Subcutaneous adipose tissue (tissue), 4 donors: ENCODE data around the gene PRRG3. TPM values are rescaled to one million over a fixed set of nuclear protein-coding genes. Genes with fewer than 3 reads are reported as not detected.

Experiments
- CTCF ChIP-seq: fragments of 450-650 bp; IDR thresholded peaks from one replicate; pipeline ENCODE4 v1.5.1; 2016; ENCODE audit warnings: low read depth, mild to moderate bottlenecking, control low read depth, antibody characterized with exemption, moderate library complexity
- total RNA-seq, 4 donors: library from RNA; depleted of rRNA; stranded (reverse); fragments of >200 nt; gene quantifications; one replicate each; pipeline ENCODE4 v1.1.0, GENCODE V29; 2016

The PRRG3 gene
- total RNA-seq, 4 donors from 2014 or later, result 0.49 to 1.5 (median 1.0) TPM

GRCh38 chrX:151710457-151710856 lies 15.2 kb downstream of the PRRG3 start:
- no peak for TF ChIP-seq CTCF

- no peak for TF ChIP-seq CTCF
Measured at GRCh38 chrX:151711154-151711553, 15.9 kb downstream of the PRRG3 start.

- TF ChIP-seq CTCF, result no peak
Measured at GRCh38 chrX:151711787-151712186, 16.5 kb downstream of the PRRG3 start.

GRCh38 chrX:151712253-151712652 lies 17.0 kb downstream of the PRRG3 start:
- TF ChIP-seq CTCF, result no peak

GRCh38 chrX:151713849-151714248 lies 18.6 kb downstream of the PRRG3 start:
- no peak for TF ChIP-seq CTCF

- no peak for TF ChIP-seq CTCF
Measured at GRCh38 chrX:151714362-151714761, 19.1 kb downstream of the PRRG3 start.

- TF ChIP-seq CTCF, result no peak
Measured at GRCh38 chrX:151715752-151716151, 20.5 kb downstream of the PRRG3 start, which contains the start of gene FATE1. Gene FATE1 (plus strand): TSS chrX:151716035. CDS start chrX:151716120, 85 bp downstream.
